CD14-positive monocyte (primary cell): Measurements from ENCODE around the gene TEX48. TPM values are rescaled to one million over a fixed set of nuclear protein-coding genes. Genes with fewer than 3 reads are reported as not detected.

Experiments used
- DNase-seq, 3 donors: peaks; one replicate each; pipeline ENCODE4 v3.0.0-alpha.2; 2011 to 2022
- H2AFZ ChIP-seq: 2 replicates; pipeline ENCODE4 v1.6.0; 2012; ENCODE audit warnings: mild to moderate bottlenecking, low read depth, low read length, inconsistent platforms; ENCODE audit not compliant: insufficient read depth, poor library complexity, severe bottlenecking
- H3K27ac ChIP-seq, 2 donors: 1 replicate in 1 of 2; 2 replicates in 1 of 2; pipeline ENCODE4 v1.5.1; 2012 to 2013; ENCODE audit warnings: low read length in 2 of 2, control low read depth in 1 of 2, inconsistent platforms in 1 of 2, low read depth in 1 of 2, mild to moderate bottlenecking in 1 of 2
- H3K27me3 ChIP-seq, 2 donors: one replicate each; pipeline versions ENCODE4 v1.6.0 to v1.6.1; 2011 to 2013; ENCODE audit warnings: low read length in 2 of 2; ENCODE audit not compliant: control insufficient read depth in 2 of 2, insufficient read depth in 2 of 2
- H3K36me3 ChIP-seq, 2 donors: replicated peaks in 1 of 2; 1 replicate in 1 of 2; 2 replicates in 1 of 2; pipeline versions ENCODE4 v1.5.1 to v1.6.1; 2012 to 2013; ENCODE audit warnings: low read length in 2 of 2, control low read depth in 1 of 2, inconsistent platforms in 1 of 2, mild to moderate bottlenecking in 1 of 2; ENCODE audit not compliant: insufficient read depth in 2 of 2, control insufficient read depth in 1 of 2
- H3K4me1 ChIP-seq, 2 donors: 1 replicate in 1 of 2; 2 replicates in 1 of 2; pipeline versions ENCODE4 v1.5.1 to v1.6.1; 2012 to 2013; ENCODE audit warnings: low read length in 2 of 2, control low read depth in 1 of 2, inconsistent platforms in 1 of 2, mild to moderate bottlenecking in 1 of 2, moderate library complexity in 1 of 2; ENCODE audit not compliant: insufficient read depth in 2 of 2, control insufficient read depth in 1 of 2
- H3K4me2 ChIP-seq: replicated peaks from 2 replicates; pipeline ENCODE3; 2012; ENCODE audit warnings: low read length, moderate library complexity, mild to moderate bottlenecking; ENCODE audit not compliant: poor library complexity, severe bottlenecking; ENCODE audit errors: extremely low read depth
- H3K4me3 ChIP-seq, 3 experiments: fragments of 200-600 bp in 1 of 3; sonication (generic) in 1 of 3; replicated peaks in 1 of 3; 1 replicate in 2 of 3; 2 replicates in 1 of 3; pipeline ENCODE4 v1.5.1; 2011 to 2013; ENCODE audit warnings: low read length in 3 of 3, mild to moderate bottlenecking in 3 of 3, control low read depth in 2 of 3, low read depth in 2 of 3, inconsistent platforms in 1 of 3, moderate library complexity in 1 of 3
- H3K79me2 ChIP-seq: 2 replicates; pipeline ENCODE4 v1.6.0; 2012; ENCODE audit warnings: mild to moderate bottlenecking, control low read depth, inconsistent platforms, low read length, moderate library complexity; ENCODE audit not compliant: insufficient read depth
- H3K9ac ChIP-seq: 2 replicates; pipeline ENCODE4 v1.6.0; 2017; ENCODE audit warnings: low read length, mild to moderate bottlenecking; ENCODE audit not compliant: insufficient read depth, poor library complexity, severe bottlenecking
- H3K9me3 ChIP-seq, 2 donors: replicated peaks in 1 of 2; 1 replicate in 1 of 2; 2 replicates in 1 of 2; pipeline versions ENCODE4 v1.5.1 to v1.6.1; 2012 to 2013; ENCODE audit warnings: low read length in 2 of 2, control low read depth in 1 of 2; ENCODE audit not compliant: control insufficient read depth in 1 of 2, insufficient read depth in 1 of 2
- H4K20me1 ChIP-seq: 2 replicates; pipeline ENCODE4 v1.6.0; 2012; ENCODE audit warnings: mild to moderate bottlenecking, low read length, control low read depth, moderate library complexity; ENCODE audit not compliant: insufficient read depth
- H3K27ac Mint-ChIP-seq, 7 donors: one replicate each; pipeline ENCODE4 v1.8.0; 2020; ENCODE audit warnings: mild to moderate bottlenecking in 7 of 7, mixed read lengths in 7 of 7, moderate library complexity in 6 of 7, inconsistent platforms in 2 of 7
- H3K27me3 Mint-ChIP-seq, 3 donors: one replicate each; pipeline ENCODE4 v1.8.0; 2021 to 2022; ENCODE audit warnings: low read depth in 3 of 3, mild to moderate bottlenecking in 3 of 3, mixed read lengths in 3 of 3, moderate library complexity in 3 of 3, inconsistent platforms in 1 of 3
- H3K36me3 Mint-ChIP-seq, 2 donors: one replicate each; pipeline ENCODE4 v1.8.0; 2020; ENCODE audit warnings: mixed read lengths in 2 of 2, inconsistent platforms in 1 of 2, mild to moderate bottlenecking in 1 of 2
- H3K4me1 Mint-ChIP-seq: one replicate; pipeline ENCODE4 v1.8.0; 2020; ENCODE audit warnings: mild to moderate bottlenecking, mixed read lengths
- H3K4me3 Mint-ChIP-seq, 2 donors: one replicate each; pipeline ENCODE4 v1.8.0; 2020; ENCODE audit warnings: mild to moderate bottlenecking in 2 of 2, mixed read lengths in 2 of 2, moderate library complexity in 1 of 2
- H3K9me3 Mint-ChIP-seq, 7 donors: one replicate each; pipeline ENCODE4 v1.8.0; 2020 to 2022; ENCODE audit warnings: mixed read lengths in 7 of 7, mild to moderate bottlenecking in 6 of 7, moderate library complexity in 6 of 7, inconsistent platforms in 2 of 7
- CTCF ChIP-seq: fragments of 200-600 bp; IDR thresholded peaks from one replicate; pipeline ENCODE4 v1.8.0; 2022; ENCODE audit warnings: antibody characterized with exemption, mild to moderate bottlenecking
- WGBS: methylation state at CpG from one replicate; pipeline ENCODE4 v1.1.5; 2013; ENCODE audit warnings: missing lambda C conversion rate; ENCODE audit not compliant: insufficient coverage; 5-methylcytosine and 5-hydroxymethylcytosine counted together
- intact Hi-C, 2 donors: fragments of 100-400 bp; cut with micrococcal nuclease; formaldehyde crosslinking; loops; one replicate each; pipeline versions ENCODE4 v1.15.0 to v1.15.1; 2023
- polyA plus RNA-seq, 3 donors: library from polyadenylated mRNA; depleted of rRNA in 1 of 3; unstranded in 2 of 3; stranded (reverse) in 1 of 3; fragments of 300-500 nt in 2 of 3; fragments of >200 nt in 1 of 3; fragmentation: Illumina TruSeq in 2 of 3; gene quantifications; 1 replicate in 2 of 3; 2 replicates in 1 of 3; pipeline ENCODE4 v1.2.3, GENCODE V29; 2012 to 2021

Gene TEX48
- polyA plus RNA-seq, 3 donors: not detected

GRCh38 chr9:114666851-114667250 is 15.1 kb downstream of the TEX48 start:
- Histone ChIP-seq H2AFZ (no peak overlapping the region), H3K27ac (no peak overlapping the region), H3K36me3 (no peaks in the 10 kb centered on the region), H3K4me3 (no peak overlapping the region), H3K4me1 (no peaks in the 10 kb centered on the region), H3K4me2 (no peak overlapping the region), H3K27me3 (no peaks in the 10 kb centered on the region), H3K79me2 (no peaks in the 10 kb centered on the region), H4K20me1 (no peaks in the 10 kb centered on the region), H3K9me3 (no peaks in the 10 kb centered on the region), H3K9ac (no peak overlapping the region)
- Mint-ChIP-seq H3K27ac (no peak overlapping the region), H3K4me3 (no peak overlapping the region), H3K9me3 (peaks cover 0 to 5% (median 0%) of the 10 kb centered on the region in 7 donors), H3K4me1 (peaks cover 10% of the 10 kb centered on the region), H3K27me3 (peaks cover 4 to 6% (median 5%) of the 10 kb centered on the region in 3 donors), H3K36me3 (no peaks in the 10 kb centered on the region)
- TF ChIP-seq CTCF: no peak
- 100% methylated on average over 1 of the region's 4 CpGs for WGBS
- intact Hi-C loops: no loop called here
- DNase-seq: no peak

GRCh38 chr9:114666401-114666800 is 15.6 kb downstream of the TEX48 start:
- H4K20me1 ChIP-seq: no peaks in the 10 kb centered on the region
- H3K9me3 Mint-ChIP-seq: peaks cover 0 to 5% (median 0%) of the 10 kb centered on the region in 7 donors
- intact Hi-C loops: no loop called here
- no peak overlapping the region for H2AFZ ChIP-seq
- no peak for DNase-seq
- H3K79me2 ChIP-seq: no peaks in the 10 kb centered on the region
- no peaks in the 10 kb centered on the region for H3K36me3 Mint-ChIP-seq
- H3K4me2 ChIP-seq: no peak overlapping the region
- no peak for TF ChIP-seq CTCF
- no peaks in the 10 kb centered on the region for H3K9me3 ChIP-seq
- H3K27ac Mint-ChIP-seq: no peak overlapping the region
- no peak overlapping the region for H3K4me3 ChIP-seq
- no peak overlapping the region for H3K27ac ChIP-seq
- no peaks in the 10 kb centered on the region for H3K4me1 ChIP-seq
- no peak overlapping the region for H3K9ac ChIP-seq
- H3K4me1 Mint-ChIP-seq: peaks cover 10% of the 10 kb centered on the region
- peaks cover 4 to 6% (median 5%) of the 10 kb centered on the region in 3 donors for H3K27me3 Mint-ChIP-seq
- H3K36me3 ChIP-seq: no peaks in the 10 kb centered on the region
- 95% methylated on average over 4 of the region's 5 CpGs for WGBS
- H3K4me3 Mint-ChIP-seq: no peak overlapping the region
- no peaks in the 10 kb centered on the region for H3K27me3 ChIP-seq
